DOHH2 (cell line): ENCODE measurements around the gene DQX1.
"Not testable (repeated sequence)": the region's sequence is repeated elsewhere in the genome, so short reads cannot be mapped to it uniquely, and the experiment has no call there.

ENCODE experiments used
- H3F3A ChIP-seq: fragments of 200-600 bp; sonication (generic), shearing (Covaris generic); 2 replicates; pipeline ENCODE4 v1.6.0; 2016; ENCODE audit warnings: antibody characterized with exemption, mild to moderate bottlenecking; ENCODE audit not compliant: control insufficient read depth, insufficient read depth
- H3K27ac ChIP-seq: fragments of 200-600 bp; sonication (generic); 2 replicates; pipeline ENCODE4 v1.5.1; 2014; ENCODE audit warnings: low read depth, mild to moderate bottlenecking, low read length, moderate library complexity
- H3K27me3 ChIP-seq: fragments of 200-600 bp; sonication (generic); 2 replicates; pipeline ENCODE4 v1.6.1; 2014; ENCODE audit warnings: mild to moderate bottlenecking, low read length, mixed read lengths; ENCODE audit not compliant: control insufficient read depth
- H3K36me3 ChIP-seq: fragments of 200-600 bp; sonication (generic); 2 replicates; pipeline ENCODE4 v1.6.1; 2014; ENCODE audit warnings: mild to moderate bottlenecking, low read length, moderate library complexity, mixed read lengths; ENCODE audit not compliant: control insufficient read depth
- H3K4me1 ChIP-seq: fragments of 200-600 bp; sonication (generic); 2 replicates; pipeline ENCODE4 v1.6.1; 2014; ENCODE audit warnings: mild to moderate bottlenecking, low read length, mixed read lengths; ENCODE audit not compliant: control insufficient read depth
- H3K4me2 ChIP-seq: fragments of 200-600 bp; sonication (generic); 2 replicates; pipeline ENCODE4 v1.6.0; 2014; ENCODE audit warnings: mild to moderate bottlenecking, low read length, moderate library complexity
- H3K4me3 ChIP-seq: fragments of 200-600 bp; sonication (generic); 2 replicates; pipeline ENCODE4 v1.5.1; 2014; ENCODE audit warnings: mild to moderate bottlenecking, low read length, mixed read lengths
- H3K79me2 ChIP-seq: fragments of 200-600 bp; sonication (generic); 2 replicates; pipeline ENCODE4 v1.6.1; 2014; ENCODE audit warnings: mild to moderate bottlenecking, low read length, mixed read lengths; ENCODE audit not compliant: control insufficient read depth
- H3K9me2 ChIP-seq: fragments of 200-600 bp; sonication (generic); replicated peaks from 2 replicates; pipeline ENCODE4 v1.6.1; 2014; ENCODE audit warnings: mild to moderate bottlenecking, low read length, mixed read lengths; ENCODE audit not compliant: control insufficient read depth
- H3K9me3 ChIP-seq: fragments of 200-600 bp; sonication (generic); 2 replicates; pipeline ENCODE4 v1.6.1; 2014; ENCODE audit warnings: antibody characterized with exemption, low read length, mixed read lengths; ENCODE audit not compliant: control insufficient read depth, insufficient read depth
- H4K20me1 ChIP-seq: fragments of 200-600 bp; sonication (generic); 2 replicates; pipeline ENCODE4 v1.6.0; 2014; ENCODE audit warnings: low read depth, mild to moderate bottlenecking, antibody characterized with exemption, low read length, moderate library complexity; ENCODE audit not compliant: control insufficient read depth, insufficient read depth
- EZH2phosphoT487 ChIP-seq: fragments of 200-600 bp; sonication (generic); IDR thresholded peaks from 2 replicates; pipeline ENCODE4 v1.6.1; 2017; ENCODE audit warnings: borderline replicate concordance, mild to moderate bottlenecking, antibody characterized with exemption, low read length, moderate library complexity, mixed read lengths
- TF ChIP-seq, protein P1 (sequence below): fragments of 200-600 bp; sonication (generic); IDR thresholded peaks from one replicate; pipeline ENCODE4 v1.5.1; 2014; ENCODE audit warnings: antibody characterized with exemption, mild to moderate bottlenecking, low read depth, low read length; ENCODE audit not compliant: poor library complexity, severe bottlenecking

DQX1 gene

DNA sequence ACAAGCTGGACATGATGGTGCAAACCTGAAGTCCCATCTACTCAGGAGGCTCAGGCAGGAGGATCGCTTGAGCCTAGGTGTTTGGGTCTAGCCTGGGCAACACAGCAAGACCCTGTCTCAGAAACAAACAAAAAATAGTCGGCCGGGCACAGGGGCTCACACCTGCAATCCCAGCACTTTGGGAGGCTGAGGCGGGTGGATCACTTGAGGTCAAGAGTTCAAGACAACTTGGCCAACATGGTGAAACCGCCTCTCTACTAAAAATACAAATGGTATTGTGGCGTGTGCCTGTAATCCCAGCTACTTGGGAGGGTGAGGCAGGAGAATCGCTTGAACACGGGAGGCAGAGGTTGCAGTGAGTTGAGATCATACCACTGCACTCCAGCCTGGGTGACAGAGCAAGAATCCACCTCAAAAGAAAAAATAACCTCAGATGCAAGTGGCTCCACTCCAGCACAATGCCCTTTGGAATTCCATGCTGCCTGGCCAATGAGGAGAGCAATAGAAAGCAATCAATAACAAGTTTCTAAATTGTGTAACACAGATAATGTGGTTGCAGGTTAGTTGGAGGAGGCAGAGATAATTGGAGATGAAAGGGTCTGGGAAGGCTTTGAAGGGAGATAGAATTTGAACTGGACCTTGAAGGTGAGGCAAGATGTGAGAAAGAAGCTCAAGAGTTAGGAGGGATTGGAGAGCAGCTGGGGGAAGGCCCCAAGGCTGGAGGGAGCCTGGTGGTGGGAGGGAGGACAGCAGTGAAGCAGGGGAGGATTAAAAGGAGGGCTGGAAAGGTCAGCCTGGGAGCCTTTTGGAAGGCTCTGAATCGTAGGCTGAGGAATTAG, 37.2 kb downstream of the DQX1 start:
- TF ChIP-seq, protein P1, sequence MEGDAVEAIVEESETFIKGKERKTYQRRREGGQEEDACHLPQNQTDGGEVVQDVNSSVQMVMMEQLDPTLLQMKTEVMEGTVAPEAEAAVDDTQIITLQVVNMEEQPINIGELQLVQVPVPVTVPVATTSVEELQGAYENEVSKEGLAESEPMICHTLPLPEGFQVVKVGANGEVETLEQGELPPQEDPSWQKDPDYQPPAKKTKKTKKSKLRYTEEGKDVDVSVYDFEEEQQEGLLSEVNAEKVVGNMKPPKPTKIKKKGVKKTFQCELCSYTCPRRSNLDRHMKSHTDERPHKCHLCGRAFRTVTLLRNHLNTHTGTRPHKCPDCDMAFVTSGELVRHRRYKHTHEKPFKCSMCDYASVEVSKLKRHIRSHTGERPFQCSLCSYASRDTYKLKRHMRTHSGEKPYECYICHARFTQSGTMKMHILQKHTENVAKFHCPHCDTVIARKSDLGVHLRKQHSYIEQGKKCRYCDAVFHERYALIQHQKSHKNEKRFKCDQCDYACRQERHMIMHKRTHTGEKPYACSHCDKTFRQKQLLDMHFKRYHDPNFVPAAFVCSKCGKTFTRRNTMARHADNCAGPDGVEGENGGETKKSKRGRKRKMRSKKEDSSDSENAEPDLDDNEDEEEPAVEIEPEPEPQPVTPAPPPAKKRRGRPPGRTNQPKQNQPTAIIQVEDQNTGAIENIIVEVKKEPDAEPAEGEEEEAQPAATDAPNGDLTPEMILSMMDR = no peak
- no peak for TF ChIP-seq EZH2phosphoT487
- no peaks in the 10 kb centered on the region for H3K9me2 ChIP-seq
- no peak overlapping the region for H3K27ac ChIP-seq
- H3K36me3 ChIP-seq = peaks cover 36% of the 10 kb centered on the region
- H3F3A ChIP-seq = no peaks in the 10 kb centered on the region
- no peaks in the 10 kb centered on the region for H3K27me3 ChIP-seq
- H3K4me3 ChIP-seq = no peak overlapping the region
- peaks cover 2% of the 10 kb centered on the region; the same call in 1 of the 2 replicates for H3K4me1 ChIP-seq
- no peak overlapping the region for H3K4me2 ChIP-seq
- no peaks in the 10 kb centered on the region for H3K9me3 ChIP-seq
- H3K79me2 ChIP-seq = peaks cover 2% of the 10 kb centered on the region
- no peaks in the 10 kb centered on the region for H4K20me1 ChIP-seq

DNA sequence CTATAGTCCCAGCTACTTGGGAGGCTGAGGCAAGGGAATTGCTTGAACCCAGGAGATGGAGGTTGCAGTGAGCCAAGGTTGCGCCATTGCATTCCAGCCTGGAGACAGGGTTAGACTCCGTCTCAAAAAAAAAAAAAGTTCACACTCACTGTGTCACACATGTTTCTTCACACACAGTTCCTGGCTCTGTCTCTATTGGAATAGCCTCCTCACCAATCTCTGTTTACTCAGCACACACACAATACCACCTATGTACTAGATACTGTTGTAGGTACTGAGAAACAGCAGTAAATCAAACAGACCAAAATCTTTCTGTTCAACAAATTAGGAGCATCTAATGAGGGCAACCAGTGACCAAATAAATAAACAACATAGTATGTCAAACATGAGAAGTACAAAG, 39.9 kb downstream of the DQX1 start:
- Histone ChIP-seq H3K4me1 (peaks cover 17% of the 10 kb centered on the region), H3K9me3 (no peaks in the 10 kb centered on the region), H3K36me3 (peaks cover 20% of the 10 kb centered on the region), H3K27ac (no peak overlapping the region), H3K9me2 (no peaks in the 10 kb centered on the region), H3F3A (no peaks in the 10 kb centered on the region), H3K4me2 (no peak overlapping the region), H3K4me3 (no peak overlapping the region), H4K20me1 (peaks cover 7% of the 10 kb centered on the region; the same call in 1 of the 2 replicates), H3K27me3 (no peaks in the 10 kb centered on the region), H3K79me2 (peaks cover 24% of the 10 kb centered on the region)
- TF ChIP-seq, protein P1 = no peak
- no peak for TF ChIP-seq EZH2phosphoT487

DNA sequence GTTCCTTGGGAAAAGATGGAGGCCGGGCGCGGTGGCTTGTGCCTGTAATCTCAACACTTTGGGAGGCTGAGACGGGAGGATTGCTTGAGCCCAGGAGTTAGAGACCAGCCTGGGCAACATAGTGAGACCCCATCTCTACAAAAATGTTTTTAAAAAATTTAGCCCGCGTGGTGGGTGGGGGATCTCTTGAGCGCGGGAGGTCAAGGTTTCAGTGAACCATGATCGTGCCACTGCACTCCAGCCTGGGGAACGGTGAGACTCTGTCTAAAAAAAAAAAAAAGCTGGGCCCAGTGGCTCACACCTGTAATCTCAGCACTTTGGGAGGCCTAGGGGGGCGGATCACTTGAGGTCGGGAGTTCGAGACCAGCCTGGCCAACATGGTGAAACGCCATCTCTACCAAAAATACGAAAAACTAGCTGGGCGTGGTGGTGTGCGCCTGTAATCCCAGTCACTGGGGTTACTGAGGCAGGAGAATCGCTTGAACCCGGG, 42.3 kb downstream of the DQX1 start:
- H3K9me3 ChIP-seq, H4K20me1 ChIP-seq, H3K27me3 ChIP-seq, H3F3A ChIP-seq, H3K9me2 ChIP-seq: not testable (repeated sequence)
- peak overlapping the region; percentile 98 for H3K4me3 ChIP-seq
- H3K27ac ChIP-seq = peak overlapping the region; percentile 78; the same call in 1 of the 2 replicates
- H3K36me3 ChIP-seq = peaks cover 31% of the 10 kb centered on the region
- peaks cover 23% of the 10 kb centered on the region for H3K4me1 ChIP-seq
- H3K79me2 ChIP-seq = peaks cover 36% of the 10 kb centered on the region
- H3K4me2 ChIP-seq = peak overlapping the region; percentile 99
